GM21526 (cell line): Measurements from ENCODE around the gene EQTN.

Experiments
- ATAC-seq: cut with Tn5 transposase; IDR thresholded peaks from one replicate; pipeline ENCODE4 v1.9.1; 2021; ENCODE audit warnings: moderate library complexity; ENCODE audit not compliant: unreplicated experiment, low FRiP score

Gene EQTN

DNA sequence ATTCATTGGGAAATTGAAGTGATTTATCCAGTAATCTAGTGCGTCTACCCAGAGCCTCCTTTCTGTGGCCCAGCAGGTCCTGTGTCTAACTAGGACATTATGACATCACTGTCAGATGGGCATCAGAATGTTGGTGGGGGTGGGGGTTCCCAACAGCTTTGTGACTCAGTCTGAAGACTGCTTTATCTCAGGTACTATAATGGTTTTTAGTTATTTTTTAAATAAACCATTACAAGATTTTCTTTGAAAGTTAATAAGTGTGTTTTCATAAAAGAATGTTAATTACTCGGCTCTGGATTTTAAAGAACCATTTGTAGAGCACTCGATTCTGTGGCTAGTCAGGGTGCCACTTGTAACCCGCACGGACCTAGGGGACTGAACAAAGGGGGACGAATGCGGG lies at the start of gene EQTN:
Gene EQTN, minus strand, starts transcription at position 101 of the 400 bp plus-strand sequence. Its CDS starts 95 bp downstream, at position 6.
- no peak for ATAC-seq

DNA sequence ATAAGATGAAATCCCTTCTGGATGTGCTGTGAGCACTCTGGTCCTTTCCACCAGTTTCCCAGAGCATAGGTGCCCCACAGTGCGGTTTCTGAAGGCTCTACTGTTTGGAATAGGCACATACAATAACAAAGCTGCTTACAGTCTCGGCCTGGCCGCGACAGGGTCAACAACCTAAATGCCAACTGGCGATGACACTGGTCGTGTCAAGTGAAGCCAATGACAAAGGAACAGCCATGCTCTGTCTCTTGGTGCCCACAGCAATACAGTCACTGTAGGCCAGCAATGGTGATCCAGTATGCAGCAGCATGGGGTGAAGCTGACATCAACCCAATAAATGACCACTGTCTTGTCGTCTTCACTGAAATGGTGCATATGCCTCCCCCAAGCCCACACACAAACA lies 47.8 kb upstream of the EQTN start:
- ATAC-seq = no peak

DNA sequence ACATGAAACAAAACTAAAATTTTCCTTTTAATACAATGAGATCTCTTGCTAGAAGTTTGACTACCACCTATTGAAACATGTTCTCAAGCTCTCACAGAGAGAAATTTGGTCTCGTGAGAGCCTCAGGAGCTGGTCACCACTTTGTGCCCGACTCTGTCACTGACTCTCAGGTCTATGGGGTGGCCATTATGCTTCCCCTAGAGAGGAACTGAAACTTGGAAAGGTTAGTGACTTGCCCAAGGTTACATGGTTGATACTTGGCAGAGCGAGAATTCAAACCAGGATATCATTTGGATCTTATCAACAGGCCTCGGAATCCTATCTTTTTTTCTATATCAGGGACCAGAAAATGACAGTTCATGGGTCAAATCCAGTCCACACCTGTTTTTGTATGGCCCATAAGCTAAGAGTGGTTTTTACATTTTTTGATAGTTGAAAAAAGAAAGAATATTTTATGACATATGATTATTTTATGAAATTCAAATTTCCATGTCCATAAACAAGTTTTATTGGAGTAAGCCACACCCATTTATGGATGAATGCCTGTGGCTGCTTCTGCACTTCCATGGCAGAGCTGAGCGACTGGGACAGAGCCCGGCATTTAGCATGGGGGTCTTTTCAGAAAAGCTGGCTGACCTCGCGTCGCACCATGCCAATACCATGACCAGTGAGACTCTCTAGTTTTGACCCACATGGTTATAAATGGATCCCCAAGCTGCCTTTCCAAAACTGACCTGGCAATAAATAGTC lies 44.8 kb upstream of the EQTN start:
- ATAC-seq = no peak

GRCh38 chr9:27340961-27341511 lies 44.1 kb upstream of the EQTN start:
- no peak for ATAC-seq

- ATAC-seq = no peak
Measured at GRCh38 chr9:27340285-27340674, 43.3 kb upstream of the EQTN start.

DNA sequence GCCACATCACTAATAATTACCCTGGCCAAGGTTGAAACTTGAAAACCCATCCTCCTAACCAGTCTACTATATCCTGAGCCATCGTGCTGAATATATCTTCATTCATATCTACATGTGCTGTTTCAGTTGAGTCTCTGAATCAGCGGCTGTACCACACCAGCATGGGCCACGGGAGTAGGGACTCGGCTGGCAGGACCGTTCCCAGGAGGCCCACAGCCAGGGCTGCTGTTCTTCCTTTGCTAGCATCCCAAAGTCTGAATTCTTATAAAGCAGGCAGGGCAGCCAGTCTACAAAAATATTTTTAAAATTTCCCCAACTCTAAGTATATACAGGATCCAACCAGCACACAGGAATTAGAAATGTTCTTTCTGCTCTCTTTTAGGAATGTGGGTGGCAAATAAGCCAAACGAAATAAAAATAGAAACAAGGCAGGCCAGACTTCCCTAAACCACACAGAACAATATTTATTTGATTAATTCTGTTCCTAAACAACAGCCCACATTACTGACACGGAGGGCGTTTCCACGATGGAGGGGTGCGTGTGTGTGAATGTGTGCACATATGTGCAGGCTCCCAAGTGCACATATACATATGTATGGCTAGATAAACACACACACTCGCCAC lies 42.8 kb upstream of the EQTN start:
- ATAC-seq = no peak

- ATAC-seq = no peak
Measured at GRCh38 chr9:27338527-27338903, 41.6 kb upstream of the EQTN start.

DNA sequence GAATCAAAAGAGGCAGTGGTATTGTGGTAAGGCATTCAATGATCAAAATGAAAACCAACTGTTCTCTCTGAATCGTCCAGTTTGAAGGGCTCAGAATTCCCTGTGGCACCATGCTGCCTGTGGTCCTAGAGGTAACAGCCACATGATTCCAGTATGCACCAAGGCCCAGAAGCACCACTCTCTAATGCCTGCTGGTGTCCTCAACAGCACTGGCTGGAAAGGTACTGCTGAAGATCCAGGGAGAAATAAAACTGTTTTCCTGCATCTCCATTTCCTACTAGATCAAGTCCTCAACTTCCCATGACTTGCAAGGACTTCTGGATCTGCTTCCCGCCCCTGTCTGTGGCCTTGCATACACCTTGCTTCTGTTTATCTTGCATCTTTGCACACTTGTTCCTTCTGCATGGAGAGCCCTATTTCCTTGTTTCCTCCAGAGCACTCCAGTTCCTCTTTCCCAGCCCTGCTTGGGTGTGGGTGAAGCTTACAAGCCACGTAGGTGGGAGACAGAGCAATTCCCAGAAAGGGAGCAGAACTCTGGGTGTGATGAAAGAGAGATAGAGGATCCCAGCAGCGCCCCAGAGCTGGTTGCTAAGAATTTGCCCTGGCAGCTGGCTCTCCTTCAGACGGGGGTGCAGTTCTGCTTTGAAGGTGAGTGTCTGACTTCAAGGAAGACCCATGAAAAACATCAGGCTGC lies 41.0 kb upstream of the EQTN start:
- ATAC-seq = no peak

DNA sequence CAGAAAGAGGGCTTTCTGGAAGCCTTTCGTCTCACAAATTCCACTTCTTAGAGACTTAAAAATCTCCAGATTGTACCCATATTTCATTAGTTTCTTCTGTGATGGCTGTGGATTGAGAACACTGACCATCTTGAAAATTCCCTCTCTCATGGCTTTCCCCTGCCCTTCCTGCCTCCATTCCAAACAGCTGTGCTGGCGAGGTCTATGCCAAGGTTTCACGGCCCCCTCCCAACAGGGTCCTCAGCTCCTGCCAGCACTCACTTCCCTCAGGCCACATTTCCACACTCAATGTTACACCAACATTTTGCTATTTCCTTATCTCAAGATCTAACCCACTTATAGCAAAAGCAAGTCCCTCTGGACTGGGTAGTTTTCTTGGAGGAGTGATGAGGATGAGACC lies 40.3 kb upstream of the EQTN start:
- ATAC-seq = no peak

- ATAC-seq = no peak
Measured at GRCh38 chr9:27336829-27337228, 39.9 kb upstream of the EQTN start.

DNA sequence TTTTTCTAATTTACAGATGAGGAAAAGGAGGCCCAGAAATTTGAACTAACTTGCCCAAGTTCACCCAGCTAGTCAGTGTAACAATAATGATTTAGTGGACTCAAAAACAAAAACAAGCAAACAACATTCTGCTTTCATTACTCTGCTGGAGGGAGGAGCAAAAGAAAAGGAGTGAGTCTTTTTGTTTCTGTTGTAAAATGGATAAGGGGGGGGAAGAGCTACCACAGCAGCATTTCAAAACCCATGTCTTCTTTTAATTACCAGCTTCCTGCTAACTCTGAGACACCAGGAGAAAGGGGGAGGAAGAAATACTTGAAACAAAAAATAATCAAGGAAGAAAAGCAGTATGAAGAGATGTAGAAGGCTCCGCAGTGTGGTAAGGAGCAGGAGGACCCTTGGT lies 39.2 kb upstream of the EQTN start:
- no peak for ATAC-seq

DNA sequence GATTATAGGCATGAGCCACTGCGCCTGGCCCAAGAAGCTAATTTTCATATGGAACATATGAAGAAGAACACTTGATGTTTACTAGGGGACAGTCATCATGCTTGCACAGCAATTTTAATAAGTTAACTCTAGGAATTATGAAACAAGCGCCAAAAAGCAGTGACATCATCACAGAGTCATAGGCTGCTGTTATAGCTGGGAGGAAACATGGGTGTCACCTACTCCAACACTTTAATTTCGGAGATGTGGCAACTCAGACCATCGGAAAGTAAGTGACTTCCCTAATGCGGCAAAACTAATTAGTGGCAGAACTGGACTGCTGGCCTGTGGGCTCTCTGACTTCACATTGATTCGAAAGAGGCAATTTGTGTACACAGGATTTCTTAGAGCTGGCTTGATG lies 38.1 kb upstream of the EQTN start:
- no peak for ATAC-seq

DNA sequence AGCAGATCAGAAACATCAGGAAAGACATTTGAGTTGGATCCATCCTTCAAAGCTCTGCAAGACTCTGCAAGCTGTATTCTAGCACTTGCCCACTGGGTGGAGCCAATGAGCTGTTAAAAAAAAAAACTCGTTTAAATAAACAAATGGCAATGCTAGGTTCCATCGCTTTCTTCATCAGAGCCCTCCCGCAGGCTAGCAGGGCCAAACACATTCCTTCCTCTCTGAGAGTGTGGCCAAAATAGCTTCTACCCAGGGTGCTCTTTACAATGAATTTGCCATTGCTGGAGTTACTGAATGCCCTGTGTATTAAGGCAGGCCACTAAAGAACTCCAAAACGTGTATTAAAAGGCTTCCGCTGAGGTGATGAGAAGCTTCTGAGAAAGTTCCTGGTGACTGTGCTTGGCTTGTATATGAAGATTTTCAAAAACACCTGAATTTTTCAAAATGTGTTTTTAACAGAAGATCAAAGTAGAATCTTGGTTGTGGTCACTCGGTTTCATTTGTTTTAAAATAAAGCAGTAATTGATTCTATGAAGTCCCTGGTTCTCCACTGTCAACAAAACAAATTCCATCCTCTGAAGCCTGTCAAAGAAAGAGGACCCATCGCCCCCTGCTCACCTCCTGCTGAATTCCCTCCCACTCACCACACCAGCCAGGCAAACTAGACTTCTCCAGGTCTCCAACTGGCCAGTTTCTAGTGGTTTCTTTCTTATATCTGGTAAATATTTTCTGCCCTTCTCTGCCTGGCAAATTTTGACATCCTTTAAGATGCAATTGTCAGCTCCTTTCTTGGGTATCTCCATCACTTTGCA lies 36.5 kb upstream of the EQTN start:
- peak; percentile 70 for ATAC-seq

DNA sequence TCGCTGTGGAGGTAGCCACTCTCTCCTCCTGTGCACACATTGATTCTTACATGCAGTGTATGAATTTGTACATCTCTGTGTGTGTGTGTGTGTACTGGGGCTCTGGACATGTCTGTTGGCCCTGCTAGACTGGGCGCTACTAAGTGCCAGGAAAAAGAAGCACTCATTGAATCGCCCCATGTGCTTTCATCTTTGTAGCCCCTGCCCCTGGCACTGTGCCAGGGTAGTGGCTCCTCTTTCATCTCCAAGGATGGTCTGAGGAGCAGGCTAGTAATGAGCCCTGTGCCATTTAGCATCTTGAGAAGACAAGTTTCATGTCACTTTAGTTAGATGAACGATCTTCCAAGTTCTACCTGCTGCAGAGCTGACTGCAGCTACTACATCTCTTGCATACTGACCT lies 34.4 kb upstream of the EQTN start:
- ATAC-seq = no peak

DNA sequence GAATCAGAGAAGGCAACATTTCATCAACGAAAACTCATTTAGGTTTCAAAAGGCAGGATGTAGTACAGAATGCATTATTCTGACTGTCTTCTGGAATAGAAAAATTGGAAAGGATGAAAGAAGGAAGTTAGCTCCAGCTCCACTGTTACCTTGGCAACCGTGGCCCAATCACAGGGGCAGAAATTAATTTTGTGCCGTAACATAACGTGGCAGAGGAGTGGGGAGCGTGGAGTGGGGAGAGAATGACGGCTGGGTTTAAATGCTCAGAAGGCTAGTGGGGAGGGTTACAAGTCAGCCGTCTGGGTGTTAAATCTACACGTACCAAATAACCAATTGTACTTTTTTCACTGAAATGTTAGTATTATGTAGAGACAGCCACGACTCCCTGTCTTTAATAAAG lies 32.3 kb upstream of the EQTN start:
- ATAC-seq = no peak

GRCh38 chr9:27328483-27328882 lies 31.5 kb upstream of the EQTN start:
- no peak for ATAC-seq

GRCh38 chr9:27311184-27311583 lies 14.2 kb upstream of the EQTN start:
- no peak for ATAC-seq

GRCh38 chr9:27310582-27310981 lies 13.6 kb upstream of the EQTN start:
- ATAC-seq = no peak

DNA sequence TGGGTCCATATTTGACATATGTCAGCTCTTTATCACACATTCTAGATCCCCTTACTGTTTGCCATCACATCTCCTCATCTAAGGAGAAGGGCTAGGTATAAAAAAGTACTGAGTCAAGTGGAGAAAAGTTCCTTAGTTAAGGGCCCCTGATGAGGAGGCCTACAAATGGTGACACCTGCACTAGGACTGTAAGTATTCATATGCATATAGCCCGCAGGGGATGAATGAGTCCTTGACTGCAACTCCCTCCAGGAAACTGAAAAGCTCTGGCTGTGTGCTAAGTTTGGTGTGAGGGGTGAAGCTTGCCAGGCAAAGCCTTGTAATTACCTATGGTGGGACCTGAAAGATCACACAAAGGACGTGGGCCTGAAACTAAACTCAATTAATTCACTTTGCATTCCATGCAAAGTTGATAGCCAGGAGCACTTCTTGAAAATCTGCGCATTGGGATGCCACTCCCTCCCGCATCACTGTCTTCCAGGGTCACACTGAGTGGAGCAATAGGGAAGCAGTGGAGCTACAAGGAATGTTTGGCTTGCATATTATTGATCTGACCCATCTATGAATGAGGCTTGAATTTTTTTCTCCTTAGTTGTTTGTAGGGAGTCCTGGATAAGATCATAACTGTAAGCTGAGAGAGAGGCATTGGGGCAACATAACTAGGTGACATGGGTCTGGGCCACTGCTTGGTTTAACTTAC lies 11.9 kb upstream of the EQTN start:
- ATAC-seq = no peak

DNA sequence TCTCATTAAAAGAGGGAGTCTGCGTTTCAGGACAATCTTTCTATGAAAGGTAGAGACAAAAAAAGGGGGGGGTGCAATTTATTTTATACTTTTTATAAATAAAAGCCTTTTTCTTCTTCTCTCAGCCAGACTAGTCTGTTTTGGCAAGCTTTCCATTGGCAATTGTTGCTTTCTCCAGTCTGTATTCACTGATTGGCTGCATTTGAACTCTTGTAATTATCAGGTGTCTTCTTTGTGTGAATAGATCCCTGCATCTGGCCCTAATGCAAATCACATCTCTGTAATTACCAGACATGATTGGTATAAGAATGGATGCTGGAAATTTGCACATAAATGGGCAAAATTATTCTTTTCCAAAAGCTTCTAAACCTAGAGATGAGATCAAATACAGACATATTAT lies 7.6 kb upstream of the EQTN start:
- no peak for ATAC-seq
